ENCODE results near the gene TNS1.
"Not testable (repeated sequence)": the region's sequence is repeated elsewhere in the genome, so short reads cannot be mapped to it uniquely, and the experiment has no call there.

The TNS1 gene

DNA sequence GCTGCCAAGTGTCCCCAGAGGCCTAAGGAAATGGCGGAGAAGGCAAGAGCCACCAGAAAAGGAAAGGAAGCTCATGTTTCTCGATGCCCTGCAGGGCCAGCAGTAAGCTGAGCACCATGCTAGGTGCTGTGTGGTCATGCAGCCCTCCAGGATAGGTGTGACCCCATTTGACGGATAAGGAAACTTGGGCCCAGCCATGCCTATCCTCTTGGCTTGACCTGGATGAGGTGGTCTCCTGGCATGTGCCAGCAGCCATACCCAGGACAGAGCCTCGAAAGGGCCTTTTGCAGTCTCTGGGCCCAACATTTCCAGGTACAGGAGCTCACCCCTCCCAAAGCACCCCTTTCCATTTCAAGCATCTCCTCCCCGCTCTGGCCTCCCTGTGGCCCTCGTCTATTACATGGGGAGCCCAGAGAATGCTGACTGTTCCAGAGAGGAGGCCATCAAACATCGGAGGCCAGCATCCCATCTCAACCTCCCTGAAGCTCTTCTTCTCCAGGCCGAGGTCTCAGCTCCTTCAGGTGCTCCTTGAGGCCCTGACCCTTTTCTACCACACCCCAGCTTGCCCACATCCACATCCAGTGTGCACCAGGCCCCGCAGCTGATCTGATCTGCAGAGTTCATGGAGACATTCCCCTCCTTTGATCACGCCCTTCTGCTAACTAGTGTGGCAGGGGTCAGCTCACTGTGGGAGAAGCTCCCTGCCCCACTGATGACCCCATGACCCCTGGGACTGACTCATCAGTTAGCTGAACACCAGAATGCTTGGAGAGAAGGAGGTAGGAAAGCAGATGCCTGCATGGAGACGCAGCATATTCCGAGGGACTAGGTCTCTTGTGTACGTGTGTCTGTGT is 208.4 kb downstream of the TNS1 start:
- no peak for DNase-seq
- in situ Hi-C loops (cut with HindIII; ENCODE audit: low pct_ligation_motif_present, low pct_unique_long_range_greater_than_20kb, low sequenced_read_pairs), result no loop called here

DNA sequence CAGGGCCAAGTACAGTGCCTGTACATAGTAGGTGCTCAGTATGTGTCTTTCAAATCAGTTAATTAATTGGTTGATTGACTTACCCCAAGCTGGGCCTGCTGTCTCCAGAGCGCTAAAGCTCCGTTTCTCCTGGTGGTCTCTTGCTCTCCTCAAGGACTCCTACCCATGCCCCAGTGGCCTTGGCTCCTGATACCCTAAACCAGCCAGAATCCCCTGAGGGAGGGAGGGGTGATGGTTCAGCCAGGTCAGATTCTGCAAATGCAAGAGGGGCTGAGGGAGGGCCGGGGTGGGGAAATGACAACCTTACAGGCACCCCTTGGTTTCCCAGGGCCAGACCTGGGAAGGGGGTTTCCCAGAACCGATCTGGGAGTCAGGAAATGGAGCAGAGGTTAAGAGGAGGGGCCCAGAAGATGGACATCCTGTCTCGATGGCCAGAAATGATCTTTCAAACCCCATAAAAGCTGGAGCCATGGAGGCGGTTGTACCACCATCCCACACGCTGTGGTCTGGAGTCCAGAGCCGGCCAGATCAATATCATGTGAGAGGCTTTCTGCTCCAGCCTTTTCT is 209.1 kb downstream of the TNS1 start:
- in situ Hi-C loops (cut with HindIII; ENCODE audit: low pct_ligation_motif_present, low pct_unique_long_range_greater_than_20kb, low sequenced_read_pairs), result no loop called here
- DNase-seq, result no peak

DNA sequence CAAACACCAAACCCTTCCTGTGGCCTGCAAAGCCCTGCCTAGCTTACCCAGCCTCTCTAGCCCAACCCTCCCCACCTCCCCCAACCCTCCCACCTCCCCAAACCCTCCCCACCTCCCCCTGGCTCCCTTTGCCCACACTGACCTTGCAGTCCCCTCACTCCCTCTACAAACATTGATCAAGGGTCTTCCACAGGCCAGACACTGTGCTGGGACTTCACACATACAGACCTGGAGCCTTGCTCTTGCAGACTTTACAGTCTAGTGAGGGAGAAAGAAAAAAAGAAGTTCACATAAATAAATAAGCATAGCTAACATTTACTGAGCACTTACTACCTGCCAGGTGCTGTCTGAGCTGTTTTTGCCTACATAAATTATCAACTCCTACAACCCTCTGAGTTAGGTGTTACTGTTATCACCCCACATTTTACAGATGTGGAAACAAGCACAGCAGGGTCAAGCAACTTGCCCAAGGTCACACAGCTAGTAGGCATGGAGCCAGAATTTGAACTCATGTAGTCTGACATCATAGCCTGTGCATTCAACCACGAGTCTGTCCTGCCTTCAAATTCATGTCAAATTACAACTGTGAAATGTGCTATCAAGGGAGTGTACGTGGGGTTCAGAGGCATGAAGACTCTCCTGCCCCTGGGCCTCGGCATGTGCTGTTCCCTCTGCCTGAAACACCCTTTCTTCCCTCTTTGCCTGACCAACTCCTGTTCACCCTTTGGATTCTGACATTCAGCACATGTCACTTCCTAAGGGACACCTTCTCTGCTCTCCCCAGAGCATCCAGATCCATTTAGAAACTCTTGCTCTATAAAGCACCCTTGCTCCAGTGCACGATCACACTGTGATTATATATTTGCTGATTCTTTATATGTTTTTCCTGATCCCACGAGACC is 209.9 kb downstream of the TNS1 start:
- DNase-seq, result no peak
- in situ Hi-C loops (cut with HindIII; ENCODE audit: low pct_ligation_motif_present, low pct_unique_long_range_greater_than_20kb, low sequenced_read_pairs), result no loop called here

DNA sequence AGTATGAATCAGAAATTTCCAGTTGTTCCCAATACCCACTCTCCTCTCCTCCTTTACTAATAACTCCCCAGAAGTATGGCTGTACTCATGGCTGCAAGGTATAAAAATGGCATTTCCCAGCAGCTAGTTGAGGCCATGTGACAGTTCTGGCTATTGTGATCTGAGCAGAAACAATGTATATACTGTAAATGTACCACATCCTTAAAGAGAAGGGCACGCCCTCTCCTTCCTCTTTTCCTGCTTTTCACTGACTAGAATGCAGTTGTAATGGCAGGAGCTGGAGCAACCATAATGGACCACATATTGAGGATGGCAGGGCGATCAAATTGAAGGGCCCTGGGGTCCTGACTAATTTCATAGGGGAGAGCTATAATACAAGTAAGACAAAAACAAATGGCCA is 211.2 kb downstream of the TNS1 start:
- no peak for DNase-seq
- in situ Hi-C loops (cut with HindIII; ENCODE audit: low pct_ligation_motif_present, low pct_unique_long_range_greater_than_20kb, low sequenced_read_pairs), result no loop called here

DNA sequence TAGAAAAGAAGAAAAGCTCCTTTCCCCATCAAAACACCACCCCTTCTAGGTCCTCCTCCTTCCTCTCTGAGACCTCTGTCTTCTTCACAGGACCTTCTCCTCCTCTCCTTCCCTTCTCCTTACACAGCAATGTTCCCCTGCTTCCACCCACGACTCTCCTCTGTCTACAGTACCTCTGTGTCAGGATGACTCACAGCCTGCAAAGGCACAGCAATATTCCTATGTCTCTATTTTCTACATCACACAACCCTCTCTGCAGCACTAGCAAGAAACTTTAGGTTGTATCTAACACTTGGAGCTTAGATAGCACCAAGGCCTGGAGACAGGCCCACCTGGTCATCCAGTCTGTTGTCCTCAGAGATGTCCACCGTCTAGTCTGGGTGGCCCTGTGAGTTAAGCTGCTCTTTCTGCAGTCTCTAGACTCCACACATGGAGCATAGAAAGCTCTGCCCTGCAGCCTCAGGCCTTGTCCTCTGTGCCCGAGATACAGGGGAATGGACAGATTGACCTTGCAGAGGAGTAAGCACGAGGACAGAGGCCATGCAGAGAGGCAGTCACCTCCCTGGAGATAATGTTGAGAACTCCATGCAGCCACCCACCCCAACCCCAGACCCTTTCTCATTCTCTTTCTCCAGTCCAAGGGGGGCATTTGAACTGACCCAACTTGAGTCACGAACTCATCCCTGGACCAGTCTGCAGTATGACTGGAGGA is 212.0 kb downstream of the TNS1 start:
- DNase-seq, result no peak
- in situ Hi-C loops (cut with HindIII; ENCODE audit: low pct_ligation_motif_present, low pct_unique_long_range_greater_than_20kb, low sequenced_read_pairs), result no loop called here

DNA sequence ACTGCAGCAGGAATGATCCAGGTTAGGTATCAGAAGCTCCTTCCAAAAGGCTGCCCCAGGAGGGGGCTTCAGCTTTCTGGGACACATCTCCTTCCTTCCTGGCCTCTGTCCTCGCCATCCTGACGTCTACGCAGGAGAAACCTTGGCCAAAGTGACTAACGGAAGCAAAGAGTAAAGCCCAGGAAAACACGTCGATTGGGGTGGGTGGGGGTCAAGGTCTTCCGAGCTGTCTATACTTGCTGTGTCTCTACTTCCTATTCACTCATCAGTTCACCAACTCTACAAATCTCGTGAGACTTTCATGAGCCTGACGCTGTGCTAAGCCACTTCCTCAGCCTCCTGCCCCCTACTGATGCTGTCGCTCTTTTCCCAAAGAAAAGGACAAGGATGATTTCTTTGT is 212.6 kb downstream of the TNS1 start:
- in situ Hi-C loops (cut with HindIII; ENCODE audit: low pct_ligation_motif_present, low pct_unique_long_range_greater_than_20kb, low sequenced_read_pairs), result no loop called here
- no peak for DNase-seq

DNA sequence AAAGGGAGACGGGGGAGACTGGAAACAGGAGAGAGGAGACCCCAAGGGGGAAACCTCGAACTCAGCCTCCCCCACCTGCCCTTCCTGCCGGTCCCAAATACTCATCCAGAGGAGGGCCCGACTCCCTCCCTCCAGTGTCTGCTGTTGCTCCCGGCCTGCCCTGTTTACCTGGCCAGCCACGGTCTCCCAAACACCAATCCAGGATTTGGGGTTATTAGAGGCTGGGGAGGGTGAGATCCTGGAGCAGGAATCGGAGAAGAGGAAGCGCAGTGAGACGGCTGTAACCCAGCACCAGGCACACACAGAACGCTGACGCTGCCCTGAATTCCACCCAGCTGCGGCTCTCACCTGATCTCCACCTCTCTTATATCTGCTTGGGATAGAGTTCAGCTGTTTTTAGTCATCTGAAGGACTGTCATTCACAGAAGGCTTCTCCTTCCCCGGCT is 213.0 kb downstream of the TNS1 start:
- in situ Hi-C loops (cut with HindIII; ENCODE audit: low pct_ligation_motif_present, low pct_unique_long_range_greater_than_20kb, low sequenced_read_pairs), result no loop called here
- no peak for DNase-seq

DNA sequence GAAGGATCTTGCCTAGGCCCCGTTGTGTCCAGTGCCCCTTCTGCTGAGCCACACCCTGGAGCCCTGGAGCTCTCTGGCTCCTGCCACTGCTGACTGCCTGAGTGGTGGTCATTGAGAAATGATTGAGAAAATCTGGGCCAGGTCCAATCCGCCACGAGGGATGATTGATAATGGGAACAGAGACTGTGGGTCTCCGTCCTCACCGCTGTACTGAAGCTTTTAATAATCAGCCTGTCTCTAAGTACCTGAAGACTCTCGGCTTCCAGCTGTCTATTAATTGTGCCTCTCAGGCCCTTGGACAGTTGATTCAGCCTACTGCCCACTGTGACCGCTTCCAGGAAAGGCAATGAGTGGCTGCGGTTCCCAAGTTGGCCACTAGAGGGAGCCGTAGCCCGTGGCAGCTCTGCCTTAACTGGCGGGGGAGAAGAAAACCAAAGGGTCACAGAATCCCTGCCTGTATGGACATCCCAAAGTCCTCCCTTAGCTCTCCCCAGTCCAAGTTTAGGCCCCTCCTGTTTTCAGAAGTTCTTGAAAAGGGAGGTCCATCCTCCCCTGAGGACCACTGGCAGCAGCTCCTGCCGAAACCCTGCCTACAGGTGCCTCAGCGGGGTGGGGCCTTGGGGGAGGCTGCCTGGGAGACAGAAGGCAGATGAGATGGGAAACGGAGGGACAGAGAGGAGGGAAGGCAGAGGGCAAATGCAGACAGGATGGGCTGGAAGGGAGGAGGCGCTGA is 213.6 kb downstream of the TNS1 start:
- peak; percentile 63 for DNase-seq
- in situ Hi-C loops (cut with HindIII; ENCODE audit: low pct_ligation_motif_present, low pct_unique_long_range_greater_than_20kb, low sequenced_read_pairs), result no loop called here

DNA sequence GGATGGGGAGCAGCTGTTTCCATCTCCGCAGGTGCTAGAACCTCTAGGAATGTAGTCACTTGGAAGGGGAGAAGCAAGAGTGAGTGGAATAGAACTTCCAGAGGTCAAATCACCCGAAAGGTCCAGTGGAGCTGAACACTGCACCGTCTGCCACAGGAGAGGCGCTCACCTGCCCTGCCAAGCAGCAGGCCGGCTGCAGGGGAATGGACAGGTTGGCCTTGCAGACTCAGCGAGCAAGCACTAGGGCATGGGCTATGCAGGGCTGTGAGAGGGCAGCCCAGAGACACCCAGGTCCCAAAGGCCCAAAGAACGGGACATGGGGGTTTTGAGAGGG is 214.2 kb downstream of the TNS1 start:
- in situ Hi-C loops (cut with HindIII; ENCODE audit: low pct_ligation_motif_present, low pct_unique_long_range_greater_than_20kb, low sequenced_read_pairs), result no loop called here
- DNase-seq, result no peak

DNA sequence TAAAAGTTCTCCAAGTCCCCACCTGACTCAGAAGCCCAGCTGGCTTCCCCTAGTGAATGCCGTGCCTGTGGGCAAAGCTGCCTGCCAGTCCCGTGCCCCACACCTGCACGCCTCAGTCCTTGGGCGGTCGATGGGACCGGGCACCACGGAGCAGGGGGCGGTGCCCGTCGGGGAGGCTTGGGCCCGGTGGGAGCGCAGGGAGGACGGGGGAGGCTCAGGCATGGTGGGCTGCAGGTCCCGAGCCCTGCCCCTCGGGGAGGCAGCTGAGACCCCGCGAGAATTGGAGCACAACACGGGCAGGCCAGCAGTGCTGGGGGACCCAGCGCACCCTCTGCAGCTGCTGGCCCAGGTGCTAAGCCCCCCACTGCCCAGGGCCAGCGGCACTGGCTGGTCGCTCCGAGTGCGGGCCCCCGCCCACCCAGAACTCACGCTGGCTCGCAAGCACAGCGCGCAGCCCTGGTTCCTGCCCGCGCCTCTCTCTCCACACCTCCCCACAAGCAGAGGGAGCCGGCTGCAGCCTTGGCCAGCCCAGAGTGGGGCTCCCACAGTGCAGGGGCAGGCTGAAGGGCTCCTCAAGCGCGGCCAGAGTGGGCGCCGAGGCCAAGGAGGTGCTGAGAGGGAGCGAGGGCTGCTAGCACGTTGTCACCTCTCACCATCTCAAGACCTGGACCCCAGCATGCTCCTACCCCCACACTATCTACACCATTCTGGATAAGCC is 215.5 kb downstream of the TNS1 start:
- in situ Hi-C loops (cut with HindIII; ENCODE audit: low pct_ligation_motif_present, low pct_unique_long_range_greater_than_20kb, low sequenced_read_pairs), result no loop called here
- DNase-seq, result no peak

DNA sequence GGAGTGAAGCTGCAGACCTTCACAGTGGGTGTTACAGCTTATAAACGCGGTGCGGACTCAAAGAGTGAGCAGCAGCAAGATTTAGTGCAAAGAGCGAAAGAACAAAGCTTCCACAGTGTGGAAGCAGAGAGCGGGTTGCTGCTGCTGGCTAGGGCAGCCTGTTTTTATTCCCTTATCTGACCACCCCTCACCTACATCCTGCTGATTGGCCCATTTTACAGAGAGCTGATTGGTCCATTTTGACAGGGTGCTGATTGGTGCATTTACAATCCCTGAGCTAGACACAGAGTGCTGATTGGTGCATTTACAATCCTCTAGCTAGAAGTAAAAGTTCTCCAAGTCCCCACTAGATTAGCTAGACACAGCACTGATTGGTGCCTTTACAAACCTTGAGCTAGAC is 216.2 kb downstream of the TNS1 start:
- in situ Hi-C loops (cut with HindIII; ENCODE audit: low pct_ligation_motif_present, low pct_unique_long_range_greater_than_20kb, low sequenced_read_pairs), result not testable (repeated sequence)

DNA sequence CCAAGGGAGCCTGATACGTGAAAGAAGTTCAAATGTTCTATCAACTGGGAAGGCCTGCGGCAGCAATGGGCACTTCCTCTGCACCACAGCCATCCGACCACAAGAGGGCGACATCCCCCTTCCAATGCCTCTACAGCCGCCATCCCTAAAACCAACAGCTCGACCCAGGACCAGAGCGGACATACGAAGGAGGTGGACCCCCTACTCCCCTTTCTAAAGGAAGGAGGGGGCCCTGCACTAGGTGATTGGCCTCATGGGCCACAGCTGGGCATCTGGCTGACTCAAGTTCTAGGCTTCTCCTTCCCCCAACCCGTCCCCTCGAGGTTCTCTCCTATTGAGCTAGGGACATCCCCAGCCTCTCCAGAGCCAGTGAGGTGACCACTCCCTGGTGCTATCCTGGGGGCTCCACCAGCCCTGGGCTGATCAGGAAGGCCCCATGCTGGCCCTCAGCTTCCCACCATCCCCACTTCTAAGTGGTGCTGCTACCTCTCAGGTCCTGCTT is 217.2 kb downstream of the TNS1 start:
- in situ Hi-C loops (cut with HindIII; ENCODE audit: low pct_ligation_motif_present, low pct_unique_long_range_greater_than_20kb, low sequenced_read_pairs), result no loop called here
- DNase-seq, result peak; percentile 67

More for the DNA sequence above, 216.2 kb downstream of the TNS1 start:
- DNase-seq, result not testable (repeated sequence)

DNA sequence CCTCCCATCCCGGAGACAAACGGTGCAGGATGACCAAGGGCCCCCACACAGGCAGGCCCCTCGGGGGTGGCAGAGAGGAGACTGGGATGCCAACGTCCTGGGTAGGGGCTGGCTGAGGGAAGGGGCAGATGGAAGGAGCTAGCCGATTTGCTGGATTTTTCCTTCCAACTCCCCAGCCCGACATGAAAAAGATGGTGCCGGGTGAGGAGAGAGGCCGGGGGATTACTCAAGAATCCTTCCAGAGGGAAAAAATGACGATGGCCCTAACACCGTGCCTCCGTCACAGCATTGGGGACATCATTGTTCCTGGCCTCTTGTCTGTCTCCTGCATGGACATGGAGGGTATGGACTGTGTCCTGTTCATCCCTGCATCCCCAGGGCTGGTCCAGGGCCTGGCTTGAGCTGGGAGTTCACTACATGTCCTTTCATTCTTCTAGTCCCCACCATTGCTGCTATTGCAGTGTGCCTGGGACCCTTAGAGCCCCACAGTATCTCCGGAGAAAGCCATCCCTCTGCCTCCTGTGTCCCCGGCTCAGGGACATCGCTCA is 217.7 kb downstream of the TNS1 start:
- in situ Hi-C loops (cut with HindIII; ENCODE audit: low pct_ligation_motif_present, low pct_unique_long_range_greater_than_20kb, low sequenced_read_pairs), result no loop called here
- no peak for DNase-seq

DNA sequence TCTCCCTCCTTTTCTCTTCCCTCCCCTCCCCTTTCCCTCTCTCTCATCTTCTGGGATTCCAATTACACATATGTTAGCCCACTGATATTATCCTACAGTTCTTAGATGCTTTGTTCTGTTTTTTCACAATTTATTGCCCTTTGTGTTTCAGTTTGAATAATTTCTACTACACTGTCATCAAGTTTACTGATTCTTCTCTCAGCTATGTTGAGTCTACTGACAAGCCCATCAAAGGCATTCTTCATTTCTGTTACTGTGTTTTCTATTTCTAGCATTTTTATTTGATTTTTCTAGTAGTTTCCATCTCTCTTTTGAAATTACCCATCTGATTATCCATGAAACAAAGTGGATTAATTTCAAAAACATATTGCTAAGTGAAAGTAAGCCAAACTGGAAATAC is 219.6 kb downstream of the TNS1 start:
- in situ Hi-C loops (cut with HindIII; ENCODE audit: low pct_ligation_motif_present, low pct_unique_long_range_greater_than_20kb, low sequenced_read_pairs), result no loop called here
- no peak for DNase-seq

DNA sequence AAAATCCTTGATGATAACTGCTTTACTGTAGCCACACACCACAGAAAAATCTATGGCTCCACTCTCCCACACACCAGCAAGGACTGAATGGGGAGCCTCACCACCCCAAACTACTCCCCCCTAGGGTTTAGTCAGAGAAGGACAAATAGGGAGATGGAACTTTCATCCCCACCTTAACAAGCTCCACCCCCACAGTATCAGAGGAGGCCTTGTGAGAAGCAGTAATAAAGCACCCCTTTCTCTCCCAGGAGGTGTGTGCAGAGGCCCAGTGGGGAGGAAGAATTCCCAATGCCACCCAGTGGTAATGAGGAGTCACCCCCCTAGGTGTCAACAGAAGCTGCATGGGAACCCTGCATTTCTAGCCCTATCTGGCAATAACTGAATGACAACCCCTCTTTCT is 224.9 kb downstream of the TNS1 start:
- in situ Hi-C loops (cut with HindIII; ENCODE audit: low pct_ligation_motif_present, low pct_unique_long_range_greater_than_20kb, low sequenced_read_pairs), result no loop called here
- DNase-seq, result no peak

DNA sequence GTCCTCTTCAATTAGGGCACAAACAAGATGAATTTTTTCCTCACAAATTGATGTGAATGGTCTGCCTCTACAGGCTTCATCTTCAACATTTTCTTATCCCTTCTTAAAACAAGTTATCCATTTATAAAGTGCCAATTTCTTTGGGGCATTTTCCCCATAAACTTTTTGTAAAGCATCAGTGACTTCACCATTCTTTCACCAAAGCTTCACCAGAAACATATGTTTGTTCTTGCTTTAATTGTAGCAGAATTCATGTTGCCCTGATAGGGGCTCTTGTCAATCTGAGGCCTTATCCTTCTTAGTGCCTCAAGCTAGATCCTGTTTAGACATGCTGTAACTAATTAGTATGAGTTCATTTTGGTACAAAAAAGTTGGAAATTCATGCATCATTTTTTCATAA is 226.2 kb downstream of the TNS1 start:
- no peak for DNase-seq
- in situ Hi-C loops (cut with HindIII; ENCODE audit: low pct_ligation_motif_present, low pct_unique_long_range_greater_than_20kb, low sequenced_read_pairs), result no loop called here

DNA sequence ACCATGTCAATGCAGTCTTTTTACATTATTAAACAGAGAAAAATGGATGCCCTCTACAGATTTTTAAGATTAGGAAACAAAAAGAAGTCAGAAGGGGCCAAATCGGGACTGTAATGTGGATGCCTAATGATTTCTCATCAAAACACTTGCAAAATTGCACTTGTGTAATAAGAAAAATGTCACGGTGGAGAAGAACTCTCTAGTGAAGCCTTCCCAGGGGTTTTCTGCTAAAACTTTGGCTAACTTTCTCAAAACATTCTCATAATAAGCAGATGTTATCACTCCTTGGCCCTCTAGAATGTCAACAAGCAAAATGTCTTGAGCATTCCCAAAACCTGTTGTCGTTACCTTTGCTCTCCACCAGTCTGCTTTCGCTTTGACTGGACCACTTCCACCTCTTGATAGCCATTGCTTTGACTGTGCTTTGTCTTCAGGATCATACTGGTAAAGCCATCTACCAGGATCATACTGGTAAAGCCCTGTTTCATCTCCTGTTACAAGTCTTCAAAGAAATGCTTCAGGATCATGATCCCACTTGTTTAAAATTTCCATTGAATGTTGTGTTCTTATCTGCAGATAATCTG is 226.8 kb downstream of the TNS1 start:
- in situ Hi-C loops (cut with HindIII; ENCODE audit: low pct_ligation_motif_present, low pct_unique_long_range_greater_than_20kb, low sequenced_read_pairs), result no loop called here
- no peak for DNase-seq
